HL-60/S4 (cell line): ENCODE results near the gene KPNB1.

Source experiments
- in situ Hi-C: fragments of 300-500 bp; cut with MboI; formaldehyde crosslinking; loops from 2 replicates; pipeline ENCODE4 v1.14.3; 2022; ENCODE audit warnings: low sequenced_read_pairs

KPNB1 gene

DNA sequence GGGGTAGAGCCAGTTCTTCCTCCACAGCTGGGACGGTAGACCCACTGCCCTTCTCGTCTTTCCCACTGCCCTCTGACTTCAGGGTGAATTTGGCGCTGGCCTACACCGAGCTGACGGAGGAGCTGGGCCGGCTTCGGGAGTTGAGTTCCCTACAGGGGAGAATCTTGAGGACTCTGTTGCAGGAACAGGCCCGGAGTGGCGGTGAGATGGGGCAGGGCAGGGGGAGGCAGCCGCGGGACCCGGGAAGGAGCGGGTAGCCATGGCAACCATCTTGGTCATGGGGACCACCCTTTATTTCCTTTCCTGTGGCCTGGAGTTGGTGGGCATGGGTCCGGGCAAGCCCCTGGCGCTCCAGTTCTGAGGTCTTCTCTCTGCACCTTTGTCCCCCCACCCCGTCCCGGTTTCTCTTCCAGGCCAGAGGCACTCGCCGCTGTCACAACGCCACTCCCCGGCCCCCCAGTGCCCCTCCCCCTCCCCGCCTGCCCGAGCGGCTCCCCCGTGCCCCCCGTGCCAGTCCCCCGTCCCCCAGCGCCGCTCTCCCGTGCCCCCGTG lies 58.7 kb downstream of the KPNB1 start:
- in situ Hi-C loops = no loop called here

DNA sequence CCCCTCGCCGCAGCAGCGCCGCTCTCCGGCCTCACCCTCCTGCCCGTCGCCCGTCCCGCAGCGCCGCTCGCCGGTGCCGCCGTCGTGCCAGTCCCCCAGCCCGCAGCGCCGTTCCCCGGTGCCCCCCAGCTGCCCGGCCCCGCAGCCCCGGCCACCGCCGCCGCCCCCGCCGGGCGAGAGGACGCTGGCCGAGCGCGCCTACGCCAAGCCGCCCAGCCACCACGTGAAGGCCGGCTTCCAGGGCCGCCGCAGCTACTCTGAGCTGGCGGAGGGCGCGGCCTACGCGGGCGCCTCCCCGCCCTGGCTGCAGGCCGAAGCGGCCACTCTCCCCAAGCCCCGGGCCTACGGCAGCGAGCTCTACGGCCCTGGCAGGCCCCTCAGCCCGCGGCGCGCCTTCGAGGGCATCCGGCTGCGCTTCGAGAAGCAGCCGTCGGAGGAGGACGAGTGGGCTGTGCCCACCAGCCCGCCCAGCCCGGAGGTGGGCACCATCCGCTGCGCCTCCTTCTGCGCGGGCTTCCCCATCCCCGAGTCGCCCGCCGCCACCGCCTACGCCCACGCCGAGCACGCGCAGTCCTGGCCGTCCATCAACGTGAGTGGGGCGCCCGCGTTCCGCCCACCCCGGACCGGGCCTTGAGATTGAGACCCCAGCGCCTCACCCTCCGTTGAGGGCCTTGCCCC lies 59.3 kb downstream of the KPNB1 start:
- in situ Hi-C loops = no loop called here

DNA sequence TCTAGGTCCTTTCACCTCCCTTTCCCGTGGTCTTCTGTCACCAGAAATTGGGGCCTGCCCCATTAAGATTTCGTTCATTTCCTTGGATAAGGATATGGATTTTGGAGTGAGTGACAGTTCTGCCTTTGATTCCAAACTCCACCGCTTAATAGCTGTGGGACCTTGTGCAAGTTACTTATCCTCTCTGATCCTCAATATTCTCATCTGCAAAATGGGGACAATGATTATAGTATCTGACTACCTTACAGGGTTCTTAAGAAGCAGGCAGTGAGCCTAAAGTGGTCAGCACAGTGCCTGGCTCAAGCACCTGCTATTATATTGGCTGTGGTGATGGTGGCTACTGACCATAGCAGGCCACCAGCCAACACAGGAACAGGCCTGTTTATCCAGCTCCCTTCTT lies 59.9 kb downstream of the KPNB1 start:
- in situ Hi-C loops = no loop called here

DNA sequence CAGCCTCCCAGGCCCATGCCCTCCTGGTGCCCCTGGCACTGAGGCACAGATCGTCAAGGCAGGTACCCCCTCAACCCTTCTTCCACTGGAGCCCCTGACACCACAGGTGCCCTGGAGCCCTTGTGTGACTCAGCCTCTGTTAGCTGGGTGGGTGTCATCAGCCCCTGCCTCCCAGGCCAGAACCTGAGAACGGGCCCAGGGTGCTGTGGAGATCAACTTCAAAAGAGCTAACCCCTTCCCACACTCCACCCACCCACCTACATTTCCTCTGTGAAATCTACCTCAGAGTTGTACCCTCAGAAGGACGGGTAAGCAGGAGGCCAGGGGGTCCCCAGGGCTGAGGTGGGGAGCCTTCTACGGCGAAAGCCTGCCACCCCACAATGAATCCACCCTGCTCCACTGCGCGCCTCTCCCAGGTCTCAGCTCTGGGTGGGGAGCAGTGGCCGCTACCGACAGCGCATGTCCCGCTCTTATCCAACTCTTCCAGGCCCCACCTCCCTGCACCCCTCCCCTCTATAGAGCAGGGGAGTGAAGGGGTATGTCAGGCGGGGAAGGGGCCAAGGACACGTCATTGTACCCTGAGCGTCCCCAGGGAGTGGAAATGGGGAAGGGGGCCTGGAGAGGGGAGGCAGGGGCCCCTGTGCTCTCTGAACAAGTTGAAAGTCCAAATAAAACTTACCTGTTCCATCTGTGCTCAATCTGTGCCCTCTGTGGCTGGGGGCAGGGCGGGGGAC lies 61.8 kb downstream of the KPNB1 start:
- in situ Hi-C loops = no loop called here

DNA sequence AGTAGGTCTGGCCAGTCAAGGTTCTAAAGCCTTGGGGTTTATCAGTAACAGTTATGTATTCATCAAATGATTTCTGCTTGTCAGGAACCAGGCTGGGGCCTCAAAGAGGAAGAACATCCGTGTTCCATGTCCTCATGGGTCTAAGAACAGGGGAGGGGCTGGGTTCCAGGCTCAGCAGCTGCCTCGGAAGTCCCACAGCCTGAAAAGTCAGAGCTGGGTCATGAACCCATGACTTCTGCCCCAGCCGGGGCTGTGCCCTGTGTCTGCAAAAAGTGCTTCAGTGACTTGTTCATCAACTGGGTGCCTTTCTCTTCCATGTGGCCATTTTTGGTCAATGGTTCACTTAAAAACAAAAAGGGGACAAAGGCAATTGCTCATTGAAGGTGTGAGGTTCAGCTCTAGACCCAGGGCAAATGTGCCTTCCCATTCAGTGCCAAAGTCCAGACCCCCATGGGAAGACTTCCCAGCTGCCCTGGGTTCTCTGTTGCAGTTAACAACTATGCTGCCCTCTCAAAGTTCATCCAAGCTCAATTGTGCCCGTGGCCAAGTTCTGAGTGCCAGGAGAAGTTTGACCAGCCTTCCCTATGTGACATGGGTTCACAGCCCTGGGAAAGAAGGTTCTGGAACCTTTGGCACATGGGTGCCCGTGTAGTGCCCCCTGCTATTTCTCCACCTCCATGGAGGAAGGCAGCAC lies 62.8 kb downstream of the KPNB1 start:
- in situ Hi-C loops = no loop called here

DNA sequence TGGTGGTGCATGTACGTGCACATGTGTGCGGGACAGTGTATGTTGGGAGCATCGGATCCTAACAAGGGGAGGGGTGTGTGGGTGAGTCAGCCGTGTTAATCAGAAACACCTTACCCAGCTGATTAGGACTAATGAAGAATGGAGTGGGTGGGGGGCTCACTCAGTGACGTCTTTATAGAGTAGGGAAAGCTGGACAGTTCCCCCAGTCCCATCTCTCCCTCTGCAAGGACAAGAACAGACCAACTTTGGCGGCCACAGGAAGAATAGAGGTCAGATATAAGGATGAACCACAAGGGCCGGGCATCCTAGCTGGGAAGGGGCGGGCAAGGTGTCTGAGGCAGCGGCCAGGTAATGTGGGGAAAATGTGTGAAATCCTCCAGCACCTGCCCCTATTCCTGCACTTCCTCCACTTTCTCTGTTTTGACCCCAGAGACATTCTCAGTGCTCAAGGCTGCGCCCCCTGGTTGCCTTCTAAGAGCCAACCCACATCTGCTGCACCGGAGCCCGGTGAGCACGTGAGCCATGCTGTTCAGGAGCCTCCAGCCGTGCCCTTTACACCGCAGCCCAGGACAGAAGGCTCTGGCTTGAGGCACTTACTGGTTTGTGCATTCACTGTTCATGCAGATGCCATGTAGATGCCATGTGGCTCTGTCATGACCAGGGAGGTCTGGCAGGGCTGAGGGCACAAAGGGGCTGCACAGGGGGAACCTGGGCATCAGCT lies 64.4 kb downstream of the KPNB1 start:
- in situ Hi-C loops = no loop called here

DNA sequence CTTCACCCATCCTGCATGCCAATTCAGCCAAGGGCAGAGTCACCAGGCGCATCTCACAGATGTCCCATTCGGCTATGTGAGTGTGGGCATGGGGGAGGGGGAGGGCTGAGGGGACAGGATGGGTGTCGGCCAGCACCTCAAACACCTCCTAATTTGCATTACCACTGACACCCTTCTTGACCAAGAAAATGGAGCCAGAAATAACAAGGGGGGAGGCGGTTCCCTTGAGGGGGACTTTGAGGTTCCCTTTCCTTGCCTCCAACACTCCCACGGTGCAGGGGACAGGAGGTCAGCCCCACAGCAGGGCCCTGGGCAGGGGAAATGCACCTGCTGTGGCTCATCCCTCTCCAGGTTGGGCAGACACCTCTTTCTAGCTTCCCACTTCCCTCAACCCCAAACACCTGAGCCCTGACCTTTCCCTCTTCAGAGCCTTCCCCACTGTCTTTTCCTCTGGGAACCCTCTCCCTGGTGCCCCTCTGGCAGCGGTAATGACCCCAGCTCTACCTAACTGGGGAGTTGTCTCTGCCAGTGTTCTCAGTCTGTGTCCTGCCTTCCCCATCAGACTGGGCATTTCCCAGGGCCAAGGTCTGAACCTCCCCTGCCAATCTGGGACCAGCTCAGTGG lies 65.2 kb downstream of the KPNB1 start:
- in situ Hi-C loops = no loop called here

DNA sequence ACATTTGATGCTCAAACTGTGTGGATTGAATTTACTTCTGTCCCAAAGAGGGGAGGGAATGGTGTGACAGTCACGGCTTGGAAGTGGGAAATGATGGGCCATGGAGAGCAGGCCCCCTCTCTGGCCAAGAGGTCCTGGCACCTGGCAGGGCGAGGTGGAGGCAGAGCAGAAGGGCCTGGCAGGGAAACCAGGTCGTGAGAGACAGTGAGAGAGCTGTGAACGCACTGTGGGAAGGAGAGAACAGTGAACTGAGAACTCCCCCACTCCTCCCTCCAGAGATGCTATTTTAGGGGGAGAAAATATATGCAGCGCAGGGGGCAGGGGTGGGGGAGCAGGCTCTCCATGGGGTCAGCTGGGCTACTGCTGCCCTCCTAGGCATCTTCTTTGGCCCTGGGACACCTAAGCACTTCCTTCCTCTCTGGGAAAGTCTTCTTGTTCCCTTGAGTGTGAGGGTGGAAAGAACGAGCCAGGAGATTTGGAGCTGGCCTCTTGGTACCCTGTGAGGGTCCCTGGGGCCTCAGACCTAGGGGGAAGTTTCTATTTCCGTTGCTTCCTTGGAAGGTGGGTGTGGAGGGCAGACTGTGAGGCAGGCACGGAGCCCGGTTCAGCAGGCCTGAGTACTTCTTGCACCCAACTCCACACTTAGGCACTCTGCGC lies 66.1 kb downstream of the KPNB1 start:
- in situ Hi-C loops = no loop called here

DNA sequence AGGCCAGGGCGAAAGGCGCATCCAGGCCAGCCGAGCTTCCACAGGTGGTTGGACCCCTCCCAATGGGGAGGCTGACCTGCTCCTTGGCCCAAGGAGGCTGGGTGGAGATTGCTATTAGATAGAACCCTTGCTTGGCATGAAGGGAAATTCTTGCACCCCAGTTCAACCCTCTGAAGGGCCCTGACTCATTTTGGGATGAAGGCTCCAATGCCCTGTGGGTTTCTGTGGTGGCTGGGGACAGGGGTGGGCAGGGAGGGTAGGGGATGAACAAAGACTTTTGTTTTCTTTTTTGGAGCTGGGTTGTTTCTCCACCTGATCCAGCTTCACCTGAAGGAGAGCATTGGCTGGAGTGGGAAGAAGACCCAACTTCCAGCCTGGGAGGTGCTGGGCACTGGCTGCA lies 66.7 kb downstream of the KPNB1 start:
- in situ Hi-C loops = no loop called here

DNA sequence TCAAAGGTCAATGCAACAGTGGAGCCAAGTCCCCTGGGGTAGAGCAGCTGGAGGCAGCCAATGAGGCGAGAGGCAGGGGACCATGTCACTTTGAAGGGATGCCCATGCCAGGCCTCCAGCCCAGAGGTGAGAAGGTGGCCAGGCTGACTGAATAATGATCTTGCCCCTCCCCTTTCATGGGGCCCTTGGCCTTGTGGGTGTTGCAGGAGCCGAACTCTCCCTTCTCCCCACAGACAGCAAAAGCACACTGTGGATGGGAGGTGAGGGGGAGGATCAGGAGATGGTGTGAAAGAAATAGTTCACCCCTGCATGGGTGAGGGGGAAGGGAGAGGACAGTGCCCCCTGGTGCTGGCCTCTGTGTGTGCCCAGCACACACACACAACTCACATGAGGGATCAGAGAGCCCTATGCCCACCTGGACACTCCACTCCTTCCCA lies 67.6 kb downstream of the KPNB1 start:
- in situ Hi-C loops = no loop called here

DNA sequence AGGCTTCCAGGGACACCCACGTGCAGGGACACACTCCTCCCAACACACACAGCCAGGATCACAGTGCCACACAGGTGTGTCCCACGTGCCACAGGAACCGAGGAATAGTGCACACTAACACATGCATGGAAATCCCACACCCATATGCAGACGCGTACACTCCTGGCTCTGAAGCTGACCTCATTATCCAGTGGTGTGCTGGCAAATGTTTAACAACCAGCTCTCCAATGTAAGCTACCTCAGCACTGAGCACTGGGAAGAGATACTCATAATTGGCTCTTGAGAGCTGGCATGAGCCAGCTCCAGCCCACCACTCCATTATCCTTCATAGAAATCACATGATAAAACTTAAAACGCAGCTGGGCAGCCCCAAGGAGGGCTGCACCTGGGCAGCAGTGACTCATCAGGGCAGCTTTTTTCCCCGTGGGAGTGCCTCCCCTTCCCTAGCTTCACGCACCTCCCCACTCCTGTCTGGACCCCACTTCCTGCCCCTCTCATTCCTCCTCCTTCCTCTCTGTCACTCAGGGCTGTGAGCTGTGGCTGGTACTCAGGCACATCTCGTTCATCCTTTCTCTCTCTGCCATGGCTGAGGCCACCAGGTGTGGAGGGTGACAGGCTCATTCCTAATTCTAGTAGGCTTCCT lies 68.4 kb downstream of the KPNB1 start:
- in situ Hi-C loops = no loop called here

DNA sequence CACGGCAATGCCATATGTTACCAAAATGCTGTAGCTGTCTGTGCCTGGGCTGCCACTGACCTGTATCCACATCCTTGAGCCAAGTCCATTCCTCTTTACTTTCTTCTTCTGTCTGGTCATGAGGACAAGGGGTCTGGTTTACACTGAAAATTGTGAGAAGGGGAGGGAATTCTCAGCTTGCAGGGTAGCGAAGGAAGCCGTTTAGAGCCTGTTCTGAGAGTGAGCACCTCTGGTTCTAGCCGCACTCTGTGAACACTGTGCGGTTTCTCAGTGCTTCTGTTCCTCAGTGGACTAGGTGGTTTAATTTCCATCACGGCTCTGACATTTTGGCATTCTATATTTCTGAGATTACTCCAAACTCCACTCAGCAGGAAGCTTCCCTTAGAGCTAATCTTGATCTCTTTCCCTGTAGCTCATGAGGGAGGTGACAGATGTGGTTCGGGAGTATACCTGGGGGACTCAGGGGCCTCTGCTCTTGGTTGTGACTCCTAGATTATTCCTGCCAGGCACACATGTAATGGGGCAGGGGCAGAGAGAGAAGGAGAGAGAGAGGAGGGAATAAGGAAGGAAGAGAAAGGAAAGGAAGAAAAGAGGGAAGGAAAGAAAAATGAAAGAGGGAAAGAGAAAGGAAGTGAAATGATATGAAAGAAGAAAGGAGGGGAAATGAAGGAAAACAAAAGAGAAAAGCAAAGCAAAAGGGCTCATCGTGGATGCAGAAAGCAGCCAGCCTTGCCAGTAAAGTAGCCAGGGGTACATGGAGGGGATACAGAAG lies 69.1 kb downstream of the KPNB1 start:
- in situ Hi-C loops = no loop called here

DNA sequence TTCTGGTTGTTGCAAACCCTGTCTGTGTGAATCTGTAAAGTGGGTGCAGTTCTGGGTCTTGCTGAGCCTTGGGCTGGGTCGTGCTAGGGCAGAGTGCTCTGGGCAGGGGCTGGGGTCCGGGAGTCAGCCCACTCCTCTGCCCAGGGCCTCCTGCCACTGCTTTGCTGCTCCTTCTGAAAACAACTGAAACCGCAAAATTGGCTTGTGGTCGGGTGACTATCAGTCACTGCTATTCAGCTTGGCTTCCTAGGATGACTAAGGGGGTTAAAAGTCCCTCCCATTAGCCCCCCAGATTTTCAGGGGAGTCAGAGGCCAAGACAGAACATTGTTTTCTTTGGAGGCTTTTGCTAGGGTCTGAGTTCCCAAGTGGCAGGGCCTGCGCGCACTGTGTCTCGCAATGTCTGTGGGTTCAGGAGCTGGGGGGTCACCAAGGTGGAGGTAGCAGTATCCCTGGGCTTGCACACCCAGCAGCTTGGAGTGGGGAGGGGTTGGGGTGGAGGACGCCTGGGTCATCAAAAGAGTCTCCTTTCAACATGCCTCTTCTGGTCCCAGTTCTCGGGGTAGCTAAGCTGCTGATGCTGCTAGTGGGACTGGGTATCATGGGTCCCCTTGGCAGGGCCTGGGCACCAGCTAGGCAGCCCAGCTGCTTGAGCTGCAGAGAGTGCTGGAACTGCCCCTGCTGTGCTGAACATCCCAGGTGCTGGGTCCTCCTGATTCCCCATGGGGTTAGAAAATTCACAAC lies 69.9 kb downstream of the KPNB1 start:
- in situ Hi-C loops = no loop called here

DNA sequence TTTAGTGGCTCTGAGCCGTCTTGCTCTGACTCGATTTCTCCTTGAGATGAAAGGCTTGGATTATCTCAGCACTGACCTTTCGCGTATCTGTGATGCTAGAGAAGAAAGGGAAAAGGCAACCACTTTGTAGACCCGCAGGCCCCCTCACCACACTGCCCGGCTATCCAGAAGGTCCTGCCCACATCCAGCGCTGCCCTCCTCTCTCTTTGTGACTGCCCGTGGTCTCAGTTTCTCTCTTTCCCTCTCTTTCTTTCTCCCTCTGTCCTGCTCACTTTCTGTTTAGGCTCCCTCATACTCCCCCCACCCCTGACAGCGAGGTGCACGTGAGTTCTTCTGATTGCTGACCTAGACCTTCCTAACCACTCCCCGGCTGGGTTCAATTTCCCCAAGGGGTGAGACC lies 70.5 kb downstream of the KPNB1 start:
- in situ Hi-C loops = no loop called here

DNA sequence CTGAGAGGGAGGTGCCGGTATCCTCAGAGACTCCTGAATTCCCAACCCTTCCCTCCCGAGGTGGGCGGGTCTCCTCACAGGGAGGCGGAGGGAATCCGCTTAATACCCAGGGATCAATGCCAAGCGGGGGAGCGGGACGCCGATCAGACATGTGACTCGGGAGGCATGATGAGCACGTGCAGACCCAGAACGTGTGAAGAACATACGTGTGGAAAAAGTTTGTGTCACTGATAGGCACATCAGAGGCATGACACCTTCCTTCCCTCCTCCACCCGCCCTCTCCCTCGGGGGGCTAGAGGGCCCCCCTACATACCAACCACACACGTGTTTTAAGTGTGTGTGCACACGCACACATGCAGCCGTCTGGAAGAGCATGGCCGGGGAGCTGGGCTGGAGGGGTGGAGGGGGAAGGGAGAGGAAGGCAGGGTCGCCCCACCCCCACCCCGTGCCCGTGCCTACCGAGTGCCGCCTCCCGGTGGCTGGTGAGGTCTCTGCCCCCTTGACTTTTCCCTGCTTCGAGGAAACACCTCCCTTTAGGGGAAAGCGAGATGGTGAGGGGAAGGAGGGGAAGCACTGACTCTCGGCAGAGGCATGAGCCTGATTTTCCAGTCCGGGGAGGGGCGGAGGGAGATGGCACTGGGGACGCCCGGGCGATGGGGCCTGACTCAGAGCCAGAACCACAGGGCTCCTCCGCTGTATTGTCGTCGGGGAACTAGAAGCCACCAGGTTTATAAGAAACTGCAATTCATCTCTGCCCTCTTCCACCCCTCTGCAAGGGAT lies 71.2 kb downstream of the KPNB1 start:
- in situ Hi-C loops = no loop called here

DNA sequence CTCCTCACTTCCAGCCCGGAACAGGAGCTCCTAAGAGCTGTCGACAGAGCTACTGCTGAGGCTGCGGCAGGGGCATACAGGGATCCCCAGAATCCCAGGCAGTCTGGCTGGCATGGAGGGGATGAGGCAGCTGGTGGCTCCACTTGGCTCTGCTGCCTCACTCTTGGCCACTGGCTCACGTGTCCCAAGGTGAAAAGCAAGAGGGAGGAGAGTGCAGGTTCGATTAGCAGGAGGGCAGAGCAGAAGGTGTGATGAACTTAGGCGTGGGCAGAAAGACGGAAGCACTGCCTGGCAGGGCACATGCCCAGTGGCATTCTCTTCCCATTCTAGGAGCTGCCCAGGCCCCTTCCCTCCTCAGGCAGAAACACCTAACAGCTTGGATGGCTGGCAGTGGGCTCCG lies 72.0 kb downstream of the KPNB1 start:
- in situ Hi-C loops = no loop called here

DNA sequence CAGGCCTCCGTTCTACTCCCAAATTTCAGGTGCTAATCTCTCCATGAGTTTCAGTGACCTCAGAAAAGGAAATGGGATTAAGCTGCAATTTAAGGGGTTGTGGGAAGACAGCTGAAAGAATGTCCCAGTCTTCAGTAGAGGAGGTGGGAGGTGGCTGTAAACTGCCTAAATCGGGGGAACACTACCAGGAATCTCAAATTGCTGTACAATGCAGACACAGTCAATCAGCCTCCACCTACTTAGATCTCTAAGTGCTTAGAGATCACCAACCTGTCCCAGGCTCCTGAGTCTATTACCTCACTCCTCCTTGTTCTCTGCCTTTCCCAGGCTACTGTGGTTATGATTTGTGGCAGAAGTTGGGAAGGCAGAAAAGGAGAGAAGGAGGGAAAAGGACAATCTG lies 75.0 kb downstream of the KPNB1 start:
- in situ Hi-C loops = no loop called here
